Measurements from ENCODE around the gene LIPM. TPM values are rescaled to one million over a fixed set of nuclear protein-coding genes. Genes with fewer than 3 reads are reported as not detected.

The LIPM gene
- total and polyA plus RNA-seq, 2 of the 13 experiments (the other 11 are each of a cell fraction or from before 2014, with no cell fraction given), result not detected

- Histone ChIP-seq H4K20me1 (ENCODE audit: insufficient read depth, low read length) (no peaks in the 10 kb centered on the region), H3K9ac (ENCODE audit: insufficient read depth, low read depth, low read length) (no peak overlapping the region), H3K27ac (ENCODE audit: extremely low read length, insufficient read depth, low read length) (no peak overlapping the region), H3K4me1 (ENCODE audit: insufficient read depth, low read length) (no peaks in the 10 kb centered on the region), H2AFZ (ENCODE audit: low read length) (no peak overlapping the region), H3K27me3 (ENCODE audit: control insufficient read depth in 1 of 2, insufficient read depth in 2 of 2, low read length in 2 of 2) (no peaks in the 10 kb centered on the region), H3K79me2 (ENCODE audit: insufficient read depth, low read length) (no peaks in the 10 kb centered on the region), H3K9me3 (ENCODE audit: low read length) (no peaks in the 10 kb centered on the region), H3K36me3 (replicated peaks in 1 of 2; ENCODE audit: control insufficient read depth in 1 of 2, insufficient read depth in 2 of 2, low read length in 2 of 2) (no peaks in the 10 kb centered on the region), H3K4me2 (ENCODE audit: low read depth, low read length) (no peak overlapping the region), H3K4me3 (replicated peaks in 1 of 3; ENCODE audit: insufficient read depth in 1 of 3, low read depth in 2 of 3, low read length in 3 of 3) (no peak overlapping the region)
- DNase-seq (ENCODE audit: low spot score), result no peak
- in situ Hi-C loops (cut with HindIII; ENCODE audit: extremely low pct_ligation_motif_present, low pct_unique_long_range_greater_than_20kb) (no loop called here), intact Hi-C loops (cut with micrococcal nuclease; ENCODE audit: unreplicated experiment) (no loop called here)
- ChIA-PET CTCF (ENCODE audit: low intra/inter-chr PET ratio, low total read pairs) (no interaction called here), POLR2A (no interaction called here)
- FAIRE-seq, result no peak
- 6% methylated on average over 1 of the region's 1 CpG for WGBS (ENCODE audit: low lambda C conversion rate)
- no TSS peak for BruUV-seq (replicated peaks)
- ATAC-seq, result no peak
- TF ChIP-seq EP300 (IDR thresholded peaks at IDR 0.05; ENCODE audit: low read depth in 2 of 2, low read length in 2 of 2), result no peak
- TF ChIP-seq EP300 (CRISPR knock-in tag; IDR thresholded peaks at IDR 0.05; ENCODE audit: borderline replicate concordance), result no peak
- TF ChIP-seq, protein P1, sequence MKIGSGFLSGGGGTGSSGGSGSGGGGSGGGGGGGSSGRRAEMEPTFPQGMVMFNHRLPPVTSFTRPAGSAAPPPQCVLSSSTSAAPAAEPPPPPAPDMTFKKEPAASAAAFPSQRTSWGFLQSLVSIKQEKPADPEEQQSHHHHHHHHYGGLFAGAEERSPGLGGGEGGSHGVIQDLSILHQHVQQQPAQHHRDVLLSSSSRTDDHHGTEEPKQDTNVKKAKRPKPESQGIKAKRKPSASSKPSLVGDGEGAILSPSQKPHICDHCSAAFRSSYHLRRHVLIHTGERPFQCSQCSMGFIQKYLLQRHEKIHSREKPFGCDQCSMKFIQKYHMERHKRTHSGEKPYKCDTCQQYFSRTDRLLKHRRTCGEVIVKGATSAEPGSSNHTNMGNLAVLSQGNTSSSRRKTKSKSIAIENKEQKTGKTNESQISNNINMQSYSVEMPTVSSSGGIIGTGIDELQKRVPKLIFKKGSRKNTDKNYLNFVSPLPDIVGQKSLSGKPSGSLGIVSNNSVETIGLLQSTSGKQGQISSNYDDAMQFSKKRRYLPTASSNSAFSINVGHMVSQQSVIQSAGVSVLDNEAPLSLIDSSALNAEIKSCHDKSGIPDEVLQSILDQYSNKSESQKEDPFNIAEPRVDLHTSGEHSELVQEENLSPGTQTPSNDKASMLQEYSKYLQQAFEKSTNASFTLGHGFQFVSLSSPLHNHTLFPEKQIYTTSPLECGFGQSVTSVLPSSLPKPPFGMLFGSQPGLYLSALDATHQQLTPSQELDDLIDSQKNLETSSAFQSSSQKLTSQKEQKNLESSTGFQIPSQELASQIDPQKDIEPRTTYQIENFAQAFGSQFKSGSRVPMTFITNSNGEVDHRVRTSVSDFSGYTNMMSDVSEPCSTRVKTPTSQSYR (CRISPR knock-in tag; IDR thresholded peaks at IDR 0.05; ENCODE audit: borderline replicate concordance), result no peak
- TF ChIP-seq HDAC6 (IDR thresholded peaks at IDR 0.05; ENCODE audit: low read depth, low read length), result no peak
- TF ChIP-seq, protein P2, sequence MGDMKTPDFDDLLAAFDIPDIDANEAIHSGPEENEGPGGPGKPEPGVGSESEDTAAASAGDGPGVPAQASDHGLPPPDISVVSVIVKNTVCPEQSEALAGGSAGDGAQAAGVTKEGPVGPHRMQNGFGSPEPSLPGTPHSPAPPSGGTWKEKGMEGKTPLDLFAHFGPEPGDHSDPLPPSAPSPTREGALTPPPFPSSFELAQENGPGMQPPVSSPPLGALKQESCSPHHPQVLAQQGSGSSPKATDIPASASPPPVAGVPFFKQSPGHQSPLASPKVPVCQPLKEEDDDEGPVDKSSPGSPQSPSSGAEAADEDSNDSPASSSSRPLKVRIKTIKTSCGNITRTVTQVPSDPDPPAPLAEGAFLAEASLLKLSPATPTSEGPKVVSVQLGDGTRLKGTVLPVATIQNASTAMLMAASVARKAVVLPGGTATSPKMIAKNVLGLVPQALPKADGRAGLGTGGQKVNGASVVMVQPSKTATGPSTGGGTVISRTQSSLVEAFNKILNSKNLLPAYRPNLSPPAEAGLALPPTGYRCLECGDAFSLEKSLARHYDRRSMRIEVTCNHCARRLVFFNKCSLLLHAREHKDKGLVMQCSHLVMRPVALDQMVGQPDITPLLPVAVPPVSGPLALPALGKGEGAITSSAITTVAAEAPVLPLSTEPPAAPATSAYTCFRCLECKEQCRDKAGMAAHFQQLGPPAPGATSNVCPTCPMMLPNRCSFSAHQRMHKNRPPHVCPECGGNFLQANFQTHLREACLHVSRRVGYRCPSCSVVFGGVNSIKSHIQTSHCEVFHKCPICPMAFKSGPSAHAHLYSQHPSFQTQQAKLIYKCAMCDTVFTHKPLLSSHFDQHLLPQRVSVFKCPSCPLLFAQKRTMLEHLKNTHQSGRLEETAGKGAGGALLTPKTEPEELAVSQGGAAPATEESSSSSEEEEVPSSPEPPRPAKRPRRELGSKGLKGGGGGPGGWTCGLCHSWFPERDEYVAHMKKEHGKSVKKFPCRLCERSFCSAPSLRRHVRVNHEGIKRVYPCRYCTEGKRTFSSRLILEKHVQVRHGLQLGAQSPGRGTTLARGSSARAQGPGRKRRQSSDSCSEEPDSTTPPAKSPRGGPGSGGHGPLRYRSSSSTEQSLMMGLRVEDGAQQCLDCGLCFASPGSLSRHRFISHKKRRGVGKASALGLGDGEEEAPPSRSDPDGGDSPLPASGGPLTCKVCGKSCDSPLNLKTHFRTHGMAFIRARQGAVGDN (CRISPR knock-in tag; IDR thresholded peaks at IDR 0.05), result no peak
- no peak for TF ChIP-seq ZNF431 (CRISPR knock-in tag; IDR thresholded peaks at IDR 0.05; ENCODE audit: borderline replicate concordance, low read depth)
- TF ChIP-seq IRF9 (CRISPR knock-in tag; IDR thresholded peaks at IDR 0.05; ENCODE audit: borderline replicate concordance), result no peak
- TF ChIP-seq ZNF34 (CRISPR knock-in tag; IDR thresholded peaks at IDR 0.05; ENCODE audit: borderline replicate concordance), result no peak
- no peak for TF ChIP-seq ARID4A (CRISPR knock-in tag; IDR thresholded peaks at IDR 0.05; ENCODE audit: borderline replicate concordance)
- TF ChIP-seq CEBPB (IDR thresholded peaks at IDR 0.05; ENCODE audit: borderline replicate concordance, low read depth, low read length), result no peak
- TF ChIP-seq PRPF4 (IDR thresholded peaks at IDR 0.05; ENCODE audit: low read depth, low read length, poor library complexity, severe bottlenecking), result no peak
- TF ChIP-seq PHF5A (CRISPR knock-in tag; IDR thresholded peaks at IDR 0.05; ENCODE audit: low read depth, unreplicated experiment), result no peak
Observed at GRCh38 chr10:88762906-88763305, 39.6 kb upstream of the LIPM start.
